Choroid plexus epithelial cell (primary cell): ENCODE measurements around the gene C16orf87.
A peak's percentile ranks its signal among the peaks of the same experiment; 100 is the strongest.

Source experiments
- DNase-seq: peaks from one replicate; pipeline ENCODE4 v3.0.0-alpha.2; 2010; ENCODE audit warnings: low read depth
- H3K4me3 ChIP-seq: 2 replicates; pipeline ENCODE4 v1.5.1; 2011; ENCODE audit warnings: low read depth, mild to moderate bottlenecking, control low read depth, low read length, moderate library complexity
- TF ChIP-seq, protein P1 (sequence below): conservative IDR thresholded peaks from 2 replicates; pipeline ENCODE4 v1.5.1; 2011; ENCODE audit warnings: low read depth, mild to moderate bottlenecking, control low read depth, inconsistent platforms, low read length, moderate library complexity

Gene C16orf87

DNA sequence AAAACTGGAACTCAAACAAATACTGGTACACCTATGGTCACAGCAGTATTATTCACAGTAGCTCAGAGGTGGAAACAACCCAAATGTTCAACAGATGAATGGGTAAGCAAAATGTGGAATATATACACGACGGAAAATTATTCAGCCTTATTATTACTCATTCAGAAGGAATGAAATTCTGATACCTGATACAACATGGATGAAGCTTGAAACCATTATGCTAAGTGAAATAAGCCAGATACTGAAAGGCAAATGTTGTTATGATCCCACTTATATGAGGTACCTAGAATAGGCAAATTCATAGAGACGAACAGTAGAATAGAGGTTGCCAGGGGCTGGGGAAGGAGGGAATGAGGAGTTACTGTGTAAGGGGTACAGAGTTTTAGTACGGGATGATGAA, 55.8 kb downstream of the C16orf87 start:
- DNase-seq = peak; percentile 34
- H3K4me3 ChIP-seq = no peak overlapping the region
- TF ChIP-seq, protein P1, sequence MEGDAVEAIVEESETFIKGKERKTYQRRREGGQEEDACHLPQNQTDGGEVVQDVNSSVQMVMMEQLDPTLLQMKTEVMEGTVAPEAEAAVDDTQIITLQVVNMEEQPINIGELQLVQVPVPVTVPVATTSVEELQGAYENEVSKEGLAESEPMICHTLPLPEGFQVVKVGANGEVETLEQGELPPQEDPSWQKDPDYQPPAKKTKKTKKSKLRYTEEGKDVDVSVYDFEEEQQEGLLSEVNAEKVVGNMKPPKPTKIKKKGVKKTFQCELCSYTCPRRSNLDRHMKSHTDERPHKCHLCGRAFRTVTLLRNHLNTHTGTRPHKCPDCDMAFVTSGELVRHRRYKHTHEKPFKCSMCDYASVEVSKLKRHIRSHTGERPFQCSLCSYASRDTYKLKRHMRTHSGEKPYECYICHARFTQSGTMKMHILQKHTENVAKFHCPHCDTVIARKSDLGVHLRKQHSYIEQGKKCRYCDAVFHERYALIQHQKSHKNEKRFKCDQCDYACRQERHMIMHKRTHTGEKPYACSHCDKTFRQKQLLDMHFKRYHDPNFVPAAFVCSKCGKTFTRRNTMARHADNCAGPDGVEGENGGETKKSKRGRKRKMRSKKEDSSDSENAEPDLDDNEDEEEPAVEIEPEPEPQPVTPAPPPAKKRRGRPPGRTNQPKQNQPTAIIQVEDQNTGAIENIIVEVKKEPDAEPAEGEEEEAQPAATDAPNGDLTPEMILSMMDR = no peak

DNA sequence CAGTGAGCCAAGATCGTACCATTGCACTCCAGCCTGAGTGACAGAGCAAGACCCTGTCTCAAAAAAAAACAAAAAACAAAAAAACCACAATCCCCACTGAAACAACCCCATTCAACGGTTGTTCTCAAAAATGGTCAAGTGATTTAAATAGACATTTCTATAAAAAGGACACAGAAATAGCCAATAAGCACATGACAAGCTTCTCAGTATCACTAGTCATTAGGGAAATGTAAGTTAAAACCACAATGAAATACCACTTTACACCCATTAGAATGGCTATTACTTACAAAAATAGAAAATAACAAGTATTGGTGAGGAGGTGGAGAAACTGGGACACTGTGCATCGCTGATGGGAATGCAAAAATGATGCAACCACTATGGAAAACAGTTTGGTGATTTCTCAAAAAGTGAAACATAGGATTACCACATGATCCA, 56.2 kb downstream of the C16orf87 start:
- no peak overlapping the region for H3K4me3 ChIP-seq
- no peak for DNase-seq
- TF ChIP-seq, protein P1 = no peak

DNA sequence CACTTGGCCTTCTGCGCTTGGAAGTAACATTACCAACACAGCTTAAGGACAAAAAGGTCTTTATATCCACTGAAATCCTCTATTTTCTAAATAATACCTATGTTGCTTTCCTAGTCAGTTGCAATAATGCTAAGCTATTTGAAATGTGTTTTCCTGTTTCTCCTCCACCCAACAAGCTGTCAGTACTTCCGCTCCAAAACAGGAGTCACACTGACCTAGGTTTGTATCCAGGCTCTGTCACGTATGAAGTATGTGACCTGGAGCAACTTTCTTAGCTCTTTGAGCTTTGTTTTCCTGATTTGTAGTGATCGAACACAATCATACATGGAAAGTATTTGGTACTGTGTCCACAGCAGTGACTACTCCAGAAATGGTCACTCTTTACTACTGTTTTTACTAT, 58.5 kb downstream of the C16orf87 start:
- no peak overlapping the region for H3K4me3 ChIP-seq
- no peak for DNase-seq
- TF ChIP-seq, protein P1 = no peak

DNA sequence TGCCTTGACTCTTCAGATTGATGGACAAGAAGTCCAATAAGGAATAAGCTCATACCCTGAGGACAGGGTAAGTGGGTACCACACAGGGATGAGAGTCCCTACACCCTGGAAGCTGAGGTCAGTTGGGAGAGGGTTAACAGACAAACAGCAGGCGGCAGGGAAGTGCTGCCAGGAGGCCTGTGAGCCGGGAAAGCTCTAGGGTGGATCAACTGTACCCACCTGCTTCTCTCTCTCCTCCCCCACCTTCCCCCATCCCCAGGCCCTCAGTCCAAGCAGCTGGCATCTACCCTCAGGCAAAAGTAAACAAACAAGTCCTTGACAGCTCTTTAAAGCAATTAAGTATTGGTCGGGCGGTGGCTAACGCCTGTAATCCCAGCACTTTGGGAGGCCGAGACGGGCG, 62.2 kb downstream of the C16orf87 start:
- TF ChIP-seq, protein P1 = no peak
- DNase-seq = no peak

DNA sequence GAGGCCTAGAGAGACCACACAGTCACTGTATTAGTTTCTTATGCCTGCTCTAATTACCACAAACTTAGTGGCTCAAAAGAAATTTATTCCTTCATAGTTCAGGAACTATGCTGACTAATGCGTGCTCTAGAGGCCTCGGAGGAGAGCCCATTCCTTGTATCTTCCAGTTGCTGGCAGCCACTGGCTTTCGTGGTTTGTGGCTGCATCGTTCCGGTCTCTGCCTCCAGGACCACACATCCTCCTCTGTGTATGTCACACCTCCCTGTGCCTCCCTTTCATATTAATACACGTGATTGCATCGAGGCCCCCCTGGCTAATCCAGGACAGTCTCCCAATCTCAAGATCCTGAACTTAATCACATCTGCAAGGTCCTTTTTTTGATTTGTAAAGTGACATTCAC, 65.9 kb downstream of the C16orf87 start:
- TF ChIP-seq, protein P1 = no peak
- H3K4me3 ChIP-seq = no peak overlapping the region
- peak; percentile 76 for DNase-seq

More for the DNA sequence above, 62.2 kb downstream of the C16orf87 start:
- no peak overlapping the region for H3K4me3 ChIP-seq

DNA sequence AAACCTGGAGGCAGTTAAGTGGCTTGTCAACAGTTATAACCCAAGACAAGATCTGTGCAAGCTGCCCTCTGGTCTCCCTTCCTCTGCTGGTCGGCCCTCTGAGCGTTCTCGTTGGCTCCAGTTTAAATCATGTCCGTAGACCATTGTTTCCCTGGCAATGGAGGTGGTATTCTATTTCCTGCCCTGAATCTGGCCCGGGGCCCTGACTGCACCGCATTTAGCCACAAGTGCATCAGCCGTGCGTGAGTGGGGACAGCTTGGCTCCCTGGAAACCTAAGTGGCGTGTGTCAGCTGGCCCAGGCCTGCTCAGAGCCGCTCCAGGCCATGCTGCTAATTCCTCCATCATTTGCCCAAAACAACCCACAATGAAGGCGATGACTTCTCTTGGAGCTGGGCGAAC, 67.8 kb downstream of the C16orf87 start:
- TF ChIP-seq, protein P1 = no peak
- no peak for DNase-seq
- no peak overlapping the region for H3K4me3 ChIP-seq

DNA sequence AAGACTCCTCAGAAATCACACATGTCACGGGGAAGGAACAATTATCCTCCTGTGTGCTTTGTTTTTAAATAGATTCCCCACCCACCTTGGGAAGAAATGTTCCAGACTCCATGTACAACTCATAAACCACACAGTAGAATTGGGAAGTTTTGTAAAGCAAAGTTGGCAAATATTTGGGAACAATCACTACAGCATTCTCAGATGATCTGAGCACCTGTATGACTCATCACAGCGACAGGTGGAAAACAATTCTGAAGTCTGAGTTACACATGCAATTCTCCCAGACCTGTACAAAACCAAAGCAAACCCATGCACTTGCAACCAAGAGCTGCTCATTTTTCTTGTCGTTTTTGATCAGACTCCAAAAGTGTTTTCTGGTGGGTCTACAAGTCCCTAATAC, 68.4 kb downstream of the C16orf87 start:
- H3K4me3 ChIP-seq = no peak overlapping the region
- TF ChIP-seq, protein P1 = no peak
- no peak for DNase-seq
